GM15510 (cell line): ENCODE measurements around the gene CCNH.

Source experiments
- POLR2A ChIP-seq: IDR thresholded peaks from 3 replicates; pipeline ENCODE4 v1.6.1; 2011; ENCODE audit warnings: borderline replicate concordance; ENCODE audit not compliant: insufficient read length; ENCODE audit errors: extremely low read depth

CCNH gene

GRCh38 chr5:87354496-87354895 lies 58.2 kb downstream of the CCNH start:
- no peak for TF ChIP-seq POLR2A

- no peak for TF ChIP-seq POLR2A
Measured at GRCh38 chr5:87347841-87348240, 64.9 kb downstream of the CCNH start.

DNA sequence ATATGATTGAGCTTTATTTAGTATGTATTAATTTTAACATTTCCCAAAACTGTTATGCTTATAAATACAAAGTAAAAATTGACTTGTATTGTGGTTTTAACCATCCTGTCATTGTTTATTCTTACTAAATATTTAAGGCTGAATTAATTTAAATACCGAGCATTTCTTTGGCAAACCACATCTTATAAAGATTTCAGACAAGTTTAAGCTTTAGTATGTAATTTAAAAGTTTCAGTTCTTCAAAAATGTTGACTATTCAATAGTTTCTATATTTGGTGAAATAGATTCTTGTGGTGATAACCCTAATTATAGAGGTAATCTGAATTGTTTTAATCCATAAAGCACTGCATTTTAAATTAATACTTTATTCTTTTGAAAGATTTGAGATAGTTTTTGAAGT lies 65.5 kb downstream of the CCNH start:
- no peak for TF ChIP-seq POLR2A
